ENCODE results near the gene PEX26.

DNA sequence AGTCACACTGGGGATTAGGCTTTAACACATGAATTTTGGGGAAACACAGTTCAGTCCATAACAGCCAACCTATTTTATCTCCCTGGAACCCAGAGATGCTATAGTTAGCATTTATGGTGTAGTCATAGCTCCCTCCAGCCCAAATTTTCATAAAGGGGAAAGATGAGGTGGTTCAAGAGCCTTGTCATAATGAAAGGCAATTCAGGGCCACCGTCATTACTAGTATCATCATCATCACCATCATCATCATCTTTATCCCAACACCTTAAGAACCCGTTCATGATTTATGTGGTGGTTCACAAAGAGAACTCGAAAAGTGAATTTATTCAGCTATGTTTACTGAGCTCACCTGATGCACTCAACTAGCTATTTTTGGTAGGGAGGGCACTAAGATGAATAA lies 30.4 kb downstream of the PEX26 start:
- TF ChIP-seq, protein P1, sequence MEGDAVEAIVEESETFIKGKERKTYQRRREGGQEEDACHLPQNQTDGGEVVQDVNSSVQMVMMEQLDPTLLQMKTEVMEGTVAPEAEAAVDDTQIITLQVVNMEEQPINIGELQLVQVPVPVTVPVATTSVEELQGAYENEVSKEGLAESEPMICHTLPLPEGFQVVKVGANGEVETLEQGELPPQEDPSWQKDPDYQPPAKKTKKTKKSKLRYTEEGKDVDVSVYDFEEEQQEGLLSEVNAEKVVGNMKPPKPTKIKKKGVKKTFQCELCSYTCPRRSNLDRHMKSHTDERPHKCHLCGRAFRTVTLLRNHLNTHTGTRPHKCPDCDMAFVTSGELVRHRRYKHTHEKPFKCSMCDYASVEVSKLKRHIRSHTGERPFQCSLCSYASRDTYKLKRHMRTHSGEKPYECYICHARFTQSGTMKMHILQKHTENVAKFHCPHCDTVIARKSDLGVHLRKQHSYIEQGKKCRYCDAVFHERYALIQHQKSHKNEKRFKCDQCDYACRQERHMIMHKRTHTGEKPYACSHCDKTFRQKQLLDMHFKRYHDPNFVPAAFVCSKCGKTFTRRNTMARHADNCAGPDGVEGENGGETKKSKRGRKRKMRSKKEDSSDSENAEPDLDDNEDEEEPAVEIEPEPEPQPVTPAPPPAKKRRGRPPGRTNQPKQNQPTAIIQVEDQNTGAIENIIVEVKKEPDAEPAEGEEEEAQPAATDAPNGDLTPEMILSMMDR (conservative IDR thresholded peaks at IDR 0.05; ENCODE audit: low read depth in 2 of 2), result no peak
- TF ChIP-seq NANOG (IDR thresholded peaks at IDR 0.05; ENCODE audit: borderline replicate concordance) (no peak), POLR2AphosphoS5 (IDR thresholded peaks at IDR 0.05; ENCODE audit: low read depth) (no peak), EZH2phosphoT487 (IDR thresholded peaks at IDR 0.05; ENCODE audit: unreplicated experiment) (no peak), CREB1 (CRISPR knock-in tag; IDR thresholded peaks at IDR 0.05; ENCODE audit: low read depth) (no peak), STAT1 (IDR thresholded peaks at IDR 0.05; ENCODE audit: unreplicated experiment) (no peak), EZH2 (IDR thresholded peaks at IDR 0.05; ENCODE audit: low read depth, unreplicated experiment) (no peak), ZNF331 (CRISPR knock-in tag; IDR thresholded peaks at IDR 0.05; ENCODE audit: low read depth) (no peak), JUNB (IDR thresholded peaks at IDR 0.05; ENCODE audit: unreplicated experiment) (no peak)
- TF ChIP-seq, protein P2, sequence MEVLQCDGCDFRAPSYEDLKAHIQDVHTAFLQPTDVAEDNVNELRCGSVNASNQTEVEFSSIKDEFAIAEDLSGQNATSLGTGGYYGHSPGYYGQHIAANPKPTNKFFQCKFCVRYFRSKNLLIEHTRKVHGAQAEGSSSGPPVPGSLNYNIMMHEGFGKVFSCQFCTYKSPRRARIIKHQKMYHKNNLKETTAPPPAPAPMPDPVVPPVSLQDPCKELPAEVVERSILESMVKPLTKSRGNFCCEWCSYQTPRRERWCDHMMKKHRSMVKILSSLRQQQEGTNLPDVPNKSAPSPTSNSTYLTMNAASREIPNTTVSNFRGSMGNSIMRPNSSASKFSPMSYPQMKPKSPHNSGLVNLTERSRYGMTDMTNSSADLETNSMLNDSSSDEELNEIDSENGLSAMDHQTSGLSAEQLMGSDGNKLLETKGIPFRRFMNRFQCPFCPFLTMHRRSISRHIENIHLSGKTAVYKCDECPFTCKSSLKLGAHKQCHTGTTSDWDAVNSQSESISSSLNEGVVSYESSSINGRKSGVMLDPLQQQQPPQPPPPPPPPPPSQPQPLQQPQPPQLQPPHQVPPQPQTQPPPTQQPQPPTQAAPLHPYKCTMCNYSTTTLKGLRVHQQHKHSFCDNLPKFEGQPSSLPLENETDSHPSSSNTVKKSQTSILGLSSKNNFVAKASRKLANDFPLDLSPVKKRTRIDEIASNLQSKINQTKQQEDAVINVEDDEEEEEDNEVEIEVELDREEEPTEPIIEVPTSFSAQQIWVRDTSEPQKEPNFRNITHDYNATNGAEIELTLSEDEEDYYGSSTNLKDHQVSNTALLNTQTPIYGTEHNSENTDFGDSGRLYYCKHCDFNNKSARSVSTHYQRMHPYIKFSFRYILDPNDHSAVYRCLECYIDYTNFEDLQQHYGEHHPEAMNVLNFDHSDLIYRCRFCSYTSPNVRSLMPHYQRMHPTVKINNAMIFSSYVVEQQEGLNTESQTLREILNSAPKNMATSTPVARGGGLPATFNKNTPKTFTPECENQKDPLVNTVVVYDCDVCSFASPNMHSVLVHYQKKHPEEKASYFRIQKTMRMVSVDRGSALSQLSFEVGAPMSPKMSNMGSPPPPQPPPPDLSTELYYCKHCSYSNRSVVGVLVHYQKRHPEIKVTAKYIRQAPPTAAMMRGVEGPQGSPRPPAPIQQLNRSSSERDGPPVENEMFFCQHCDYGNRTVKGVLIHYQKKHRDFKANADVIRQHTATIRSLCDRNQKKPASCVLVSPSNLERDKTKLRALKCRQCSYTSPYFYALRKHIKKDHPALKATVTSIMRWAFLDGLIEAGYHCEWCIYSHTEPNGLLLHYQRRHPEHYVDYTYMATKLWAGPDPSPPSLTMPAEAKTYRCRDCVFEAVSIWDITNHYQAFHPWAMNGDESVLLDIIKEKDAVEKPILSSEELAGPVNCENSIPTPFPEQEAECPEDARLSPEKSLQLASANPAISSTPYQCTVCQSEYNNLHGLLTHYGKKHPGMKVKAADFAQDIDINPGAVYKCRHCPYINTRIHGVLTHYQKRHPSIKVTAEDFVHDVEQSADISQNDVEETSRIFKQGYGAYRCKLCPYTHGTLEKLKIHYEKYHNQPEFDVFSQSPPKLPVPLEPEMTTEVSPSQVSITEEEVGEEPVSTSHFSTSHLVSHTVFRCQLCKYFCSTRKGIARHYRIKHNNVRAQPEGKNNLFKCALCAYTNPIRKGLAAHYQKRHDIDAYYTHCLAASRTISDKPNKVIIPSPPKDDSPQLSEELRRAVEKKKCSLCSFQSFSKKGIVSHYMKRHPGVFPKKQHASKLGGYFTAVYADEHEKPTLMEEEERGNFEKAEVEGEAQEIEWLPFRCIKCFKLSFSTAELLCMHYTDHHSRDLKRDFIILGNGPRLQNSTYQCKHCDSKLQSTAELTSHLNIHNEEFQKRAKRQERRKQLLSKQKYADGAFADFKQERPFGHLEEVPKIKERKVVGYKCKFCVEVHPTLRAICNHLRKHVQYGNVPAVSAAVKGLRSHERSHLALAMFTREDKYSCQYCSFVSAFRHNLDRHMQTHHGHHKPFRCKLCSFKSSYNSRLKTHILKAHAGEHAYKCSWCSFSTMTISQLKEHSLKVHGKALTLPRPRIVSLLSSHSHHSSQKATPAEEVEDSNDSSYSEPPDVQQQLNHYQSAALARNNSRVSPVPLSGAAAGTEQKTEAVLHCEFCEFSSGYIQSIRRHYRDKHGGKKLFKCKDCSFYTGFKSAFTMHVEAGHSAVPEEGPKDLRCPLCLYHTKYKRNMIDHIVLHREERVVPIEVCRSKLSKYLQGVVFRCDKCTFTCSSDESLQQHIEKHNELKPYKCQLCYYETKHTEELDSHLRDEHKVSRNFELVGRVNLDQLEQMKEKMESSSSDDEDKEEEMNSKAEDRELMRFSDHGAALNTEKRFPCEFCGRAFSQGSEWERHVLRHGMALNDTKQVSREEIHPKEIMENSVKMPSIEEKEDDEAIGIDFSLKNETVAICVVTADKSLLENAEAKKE (CRISPR knock-in tag; IDR thresholded peaks at IDR 0.05), result no peak
- TF ChIP-seq, protein P3, sequence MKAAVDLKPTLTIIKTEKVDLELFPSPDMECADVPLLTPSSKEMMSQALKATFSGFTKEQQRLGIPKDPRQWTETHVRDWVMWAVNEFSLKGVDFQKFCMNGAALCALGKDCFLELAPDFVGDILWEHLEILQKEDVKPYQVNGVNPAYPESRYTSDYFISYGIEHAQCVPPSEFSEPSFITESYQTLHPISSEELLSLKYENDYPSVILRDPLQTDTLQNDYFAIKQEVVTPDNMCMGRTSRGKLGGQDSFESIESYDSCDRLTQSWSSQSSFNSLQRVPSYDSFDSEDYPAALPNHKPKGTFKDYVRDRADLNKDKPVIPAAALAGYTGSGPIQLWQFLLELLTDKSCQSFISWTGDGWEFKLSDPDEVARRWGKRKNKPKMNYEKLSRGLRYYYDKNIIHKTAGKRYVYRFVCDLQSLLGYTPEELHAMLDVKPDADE (IDR thresholded peaks at IDR 0.05), result no peak
- TF ChIP-seq, protein P4, sequence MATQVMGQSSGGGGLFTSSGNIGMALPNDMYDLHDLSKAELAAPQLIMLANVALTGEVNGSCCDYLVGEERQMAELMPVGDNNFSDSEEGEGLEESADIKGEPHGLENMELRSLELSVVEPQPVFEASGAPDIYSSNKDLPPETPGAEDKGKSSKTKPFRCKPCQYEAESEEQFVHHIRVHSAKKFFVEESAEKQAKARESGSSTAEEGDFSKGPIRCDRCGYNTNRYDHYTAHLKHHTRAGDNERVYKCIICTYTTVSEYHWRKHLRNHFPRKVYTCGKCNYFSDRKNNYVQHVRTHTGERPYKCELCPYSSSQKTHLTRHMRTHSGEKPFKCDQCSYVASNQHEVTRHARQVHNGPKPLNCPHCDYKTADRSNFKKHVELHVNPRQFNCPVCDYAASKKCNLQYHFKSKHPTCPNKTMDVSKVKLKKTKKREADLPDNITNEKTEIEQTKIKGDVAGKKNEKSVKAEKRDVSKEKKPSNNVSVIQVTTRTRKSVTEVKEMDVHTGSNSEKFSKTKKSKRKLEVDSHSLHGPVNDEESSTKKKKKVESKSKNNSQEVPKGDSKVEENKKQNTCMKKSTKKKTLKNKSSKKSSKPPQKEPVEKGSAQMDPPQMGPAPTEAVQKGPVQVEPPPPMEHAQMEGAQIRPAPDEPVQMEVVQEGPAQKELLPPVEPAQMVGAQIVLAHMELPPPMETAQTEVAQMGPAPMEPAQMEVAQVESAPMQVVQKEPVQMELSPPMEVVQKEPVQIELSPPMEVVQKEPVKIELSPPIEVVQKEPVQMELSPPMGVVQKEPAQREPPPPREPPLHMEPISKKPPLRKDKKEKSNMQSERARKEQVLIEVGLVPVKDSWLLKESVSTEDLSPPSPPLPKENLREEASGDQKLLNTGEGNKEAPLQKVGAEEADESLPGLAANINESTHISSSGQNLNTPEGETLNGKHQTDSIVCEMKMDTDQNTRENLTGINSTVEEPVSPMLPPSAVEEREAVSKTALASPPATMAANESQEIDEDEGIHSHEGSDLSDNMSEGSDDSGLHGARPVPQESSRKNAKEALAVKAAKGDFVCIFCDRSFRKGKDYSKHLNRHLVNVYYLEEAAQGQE (IDR thresholded peaks at IDR 0.05; ENCODE audit: unreplicated experiment), result no peak

Data from GM23338 (cell line).